Measurements from ENCODE around the gene DONSON. TPM values are rescaled to one million over a fixed set of nuclear protein-coding genes. Genes with fewer than 3 reads are reported as not detected.

Gene DONSON
- total and polyA plus RNA-seq, 2 of the 13 experiments (the other 11 are each of a cell fraction or from before 2014, with no cell fraction given) = 35.4 to 63.6 TPM

GRCh38 chr21:33541756-33542639, 46.5 kb downstream of the DONSON start, which contains the start of gene GART (continued):
- TF ChIP-seq MED13 (CRISPR knock-in tag; IDR thresholded peaks at IDR 0.05) (no peak; the same call in 1 of the 2 replicates), ZNF510 (CRISPR knock-in tag; IDR thresholded peaks at IDR 0.05; ENCODE audit: low read depth) (no peak), RNF219 (CRISPR knock-in tag; IDR thresholded peaks at IDR 0.05) (no peak), ZNF589 (CRISPR knock-in tag; conservative IDR thresholded peaks at IDR 0.05) (no peak), MAFF (IDR thresholded peaks at IDR 0.05; ENCODE audit: low read depth, low read length) (no peak), ZEB1 (IDR thresholded peaks at IDR 0.05; ENCODE audit: insufficient replicate concordance, low read depth) (no peak), KDM4B (CRISPR knock-in tag; IDR thresholded peaks at IDR 0.05) (no peak; the same call in 1 of the 2 replicates), FOXP4 (CRISPR knock-in tag; IDR thresholded peaks at IDR 0.05) (peak; percentile 49; the same call in 1 of the 2 replicates), ZNF639 (CRISPR knock-in tag; conservative IDR thresholded peaks at IDR 0.05) (peak; percentile 99), ELF1 (CRISPR knock-in tag; IDR thresholded peaks at IDR 0.05) (no peak), DDIT3 (CRISPR knock-in tag; IDR thresholded peaks at IDR 0.05) (no peak), NFKBIZ (CRISPR knock-in tag; IDR thresholded peaks at IDR 0.05) (no peak), HIC2 (CRISPR knock-in tag; IDR thresholded peaks at IDR 0.05; ENCODE audit: low read depth) (no peak), KLF9 (CRISPR knock-in tag; IDR thresholded peaks at IDR 0.05; ENCODE audit: low read depth) (no peak), CCAR2 (optimal IDR thresholded peaks at IDR 0.05; ENCODE audit: low read depth, low read length) (no peak), ZNF704 (CRISPR knock-in tag; IDR thresholded peaks at IDR 0.05; ENCODE audit: borderline replicate concordance) (no peak), IKZF1 (IDR thresholded peaks at IDR 0.05) (no peak), PATZ1 (CRISPR knock-in tag; IDR thresholded peaks at IDR 0.05) (no peak; the same call in 1 of the 2 replicates)
